ENCODE measurements around the gene MTMR11. TPM values are rescaled to one million over a fixed set of nuclear protein-coding genes. Genes with fewer than 3 reads are reported as not detected.
A peak's percentile ranks its signal among the peaks of the same experiment; 100 is the strongest.
"Not testable (repeated sequence)": the region's sequence is repeated elsewhere in the genome, so short reads cannot be mapped to it uniquely, and the experiment has no call there.

The MTMR11 gene
- polyA plus RNA-seq, 3 donors = 53.1 to 152 (median 54.6) TPM

DNA sequence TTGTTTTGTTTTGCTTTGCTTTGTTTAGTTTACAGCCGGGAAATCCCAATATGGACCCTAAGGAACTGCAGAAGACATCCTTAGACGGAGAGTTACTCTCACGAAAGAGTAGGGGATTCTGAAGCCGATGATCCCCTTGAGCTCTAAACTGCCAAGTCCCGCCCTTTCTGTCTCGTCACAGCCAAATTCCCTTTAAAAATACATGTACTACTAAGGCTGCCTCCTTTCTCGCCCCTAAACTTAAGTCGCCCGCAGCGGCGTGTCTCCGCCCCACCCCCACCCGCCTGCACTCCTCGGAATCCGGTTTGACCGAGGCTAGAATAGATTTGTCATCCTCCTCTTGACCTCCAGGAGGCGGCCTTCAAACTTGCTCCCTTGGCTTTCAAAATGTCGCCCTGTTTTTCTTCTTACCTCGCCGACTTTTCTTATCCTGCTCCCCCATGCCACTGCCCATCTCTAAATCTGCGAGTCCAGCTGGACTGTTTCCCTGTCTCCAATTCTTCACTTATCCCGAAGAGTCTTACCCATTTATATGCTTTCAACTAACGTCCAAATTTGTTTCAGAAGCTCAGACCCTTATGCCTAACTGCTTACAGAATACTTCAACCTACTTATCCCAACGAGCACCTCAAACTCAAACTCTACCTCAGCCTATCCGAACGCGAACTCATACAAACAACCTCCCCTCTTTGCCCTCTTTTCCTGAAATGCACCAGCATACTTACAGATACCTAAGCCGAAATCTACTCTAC lies 48.3 kb downstream of the MTMR11 start:
- H2AFZ ChIP-seq (ENCODE audit: insufficient read depth, low read depth, low read length, poor library complexity, severe bottlenecking) = peak overlapping the region; percentile 71
- no peak overlapping the region for H3K27ac Mint-ChIP-seq

DNA sequence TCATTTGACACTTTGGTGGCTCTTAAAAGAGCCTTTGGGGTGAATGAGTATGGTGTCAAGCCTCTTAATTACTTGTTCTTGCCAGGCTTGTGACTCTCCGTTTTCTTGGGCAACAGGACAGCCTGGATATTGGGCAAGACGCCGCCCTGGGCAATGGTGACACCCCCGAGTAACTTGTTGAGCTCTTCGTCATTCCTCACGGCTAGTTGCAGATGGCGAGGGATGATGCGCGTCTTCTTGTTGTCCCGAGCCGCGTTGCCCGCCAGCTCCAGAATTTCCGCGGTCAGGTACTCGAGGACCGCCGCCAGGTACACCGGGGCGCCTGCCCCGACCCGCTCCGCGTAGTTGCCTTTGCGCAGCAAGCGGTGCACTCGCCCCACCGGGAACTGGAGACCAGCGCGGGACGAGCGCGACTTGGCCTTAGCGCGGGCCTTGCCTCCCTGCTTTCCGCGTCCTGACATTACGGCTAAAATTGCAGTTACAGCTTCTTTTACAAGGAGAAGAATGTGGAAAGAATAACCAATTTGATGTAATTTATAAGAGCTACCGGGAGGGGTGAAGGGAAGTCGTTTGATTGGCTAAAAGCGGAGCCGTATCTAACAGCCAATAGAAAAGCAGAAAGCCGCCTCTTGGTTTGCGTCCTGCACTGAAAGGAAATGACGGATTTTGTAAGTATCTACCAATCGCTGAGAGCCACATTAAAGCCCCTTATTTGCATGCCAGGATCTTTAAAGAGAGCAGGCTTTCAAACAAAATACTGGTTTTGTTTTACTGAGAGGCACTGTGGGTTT lies 49.0 kb downstream of the MTMR11 start:
- Histone ChIP-seq H3K9me3 (replicated peaks in 1 of 2; ENCODE audit: control insufficient read depth in 1 of 2, insufficient read depth in 1 of 2, low read length in 2 of 2) (no peaks in the 10 kb centered on the region), H2AFZ (ENCODE audit: insufficient read depth, low read depth, low read length, poor library complexity, severe bottlenecking) (peak overlapping the region; percentile 71)

More for the DNA sequence above, 48.3 kb downstream of the MTMR11 start:
- peak overlapping the region; percentile 86 for H3K9ac ChIP-seq (ENCODE audit: insufficient read depth, low read length, poor library complexity, severe bottlenecking)
- peaks cover 32 to 38% of the 10 kb centered on the region in 2 donors for H3K4me1 ChIP-seq (ENCODE audit: control insufficient read depth in 1 of 2, insufficient read depth in 2 of 2, low read length in 2 of 2)
- peaks cover 30% of the 10 kb centered on the region for H4K20me1 ChIP-seq (ENCODE audit: insufficient read depth, low read length)
- intact Hi-C loops (cut with micrococcal nuclease) = no loop called here
- Mint-ChIP-seq H3K4me3 (no peak overlapping the region), H3K36me3 (peaks cover 0 to 3% of the 10 kb centered on the region in 2 donors), H3K27me3 (ENCODE audit: low read depth in 3 of 3) (peaks cover 0 to 2% (median 0%) of the 10 kb centered on the region in 3 donors), H3K9me3 (peaks cover 0 to 3% (median 0%) of the 10 kb centered on the region in 7 donors), H3K4me1 (peaks cover 3% of the 10 kb centered on the region)
- peaks cover 10% of the 10 kb centered on the region for H3K79me2 ChIP-seq (ENCODE audit: insufficient read depth, low read length)
- H3K4me2 ChIP-seq (replicated peaks; ENCODE audit: extremely low read depth, low read length, poor library complexity, severe bottlenecking) = peak overlapping the region; percentile 78
- TF ChIP-seq, protein P1, sequence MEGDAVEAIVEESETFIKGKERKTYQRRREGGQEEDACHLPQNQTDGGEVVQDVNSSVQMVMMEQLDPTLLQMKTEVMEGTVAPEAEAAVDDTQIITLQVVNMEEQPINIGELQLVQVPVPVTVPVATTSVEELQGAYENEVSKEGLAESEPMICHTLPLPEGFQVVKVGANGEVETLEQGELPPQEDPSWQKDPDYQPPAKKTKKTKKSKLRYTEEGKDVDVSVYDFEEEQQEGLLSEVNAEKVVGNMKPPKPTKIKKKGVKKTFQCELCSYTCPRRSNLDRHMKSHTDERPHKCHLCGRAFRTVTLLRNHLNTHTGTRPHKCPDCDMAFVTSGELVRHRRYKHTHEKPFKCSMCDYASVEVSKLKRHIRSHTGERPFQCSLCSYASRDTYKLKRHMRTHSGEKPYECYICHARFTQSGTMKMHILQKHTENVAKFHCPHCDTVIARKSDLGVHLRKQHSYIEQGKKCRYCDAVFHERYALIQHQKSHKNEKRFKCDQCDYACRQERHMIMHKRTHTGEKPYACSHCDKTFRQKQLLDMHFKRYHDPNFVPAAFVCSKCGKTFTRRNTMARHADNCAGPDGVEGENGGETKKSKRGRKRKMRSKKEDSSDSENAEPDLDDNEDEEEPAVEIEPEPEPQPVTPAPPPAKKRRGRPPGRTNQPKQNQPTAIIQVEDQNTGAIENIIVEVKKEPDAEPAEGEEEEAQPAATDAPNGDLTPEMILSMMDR (IDR thresholded peaks at IDR 0.05) = peak; percentile 64
- peak overlapping the region; percentile 96 to 97 for H3K27ac ChIP-seq (ENCODE audit: low read depth in 1 of 2, low read length in 2 of 2)
- H3K4me3 ChIP-seq (replicated peaks in 1 of 3; ENCODE audit: low read depth in 2 of 3, low read length in 3 of 3) = peak overlapping the region; percentile 59 to 99 (median 79)
- H3K27me3 ChIP-seq (ENCODE audit: control insufficient read depth in 2 of 2, insufficient read depth in 2 of 2, low read length in 2 of 2) = no peaks in the 10 kb centered on the region
- H3K9me3 ChIP-seq (replicated peaks in 1 of 2; ENCODE audit: control insufficient read depth in 1 of 2, insufficient read depth in 1 of 2, low read length in 2 of 2) = no peaks in the 10 kb centered on the region
- 10% methylated on average over 28 of the region's 28 CpGs for WGBS (ENCODE audit: insufficient coverage)
- no peaks in the 10 kb centered on the region for H3K36me3 ChIP-seq (replicated peaks in 1 of 2; ENCODE audit: control insufficient read depth in 1 of 2, insufficient read depth in 2 of 2, low read length in 2 of 2)
- peak; percentile 74 to 82 (median 81) for DNase-seq

DNA sequence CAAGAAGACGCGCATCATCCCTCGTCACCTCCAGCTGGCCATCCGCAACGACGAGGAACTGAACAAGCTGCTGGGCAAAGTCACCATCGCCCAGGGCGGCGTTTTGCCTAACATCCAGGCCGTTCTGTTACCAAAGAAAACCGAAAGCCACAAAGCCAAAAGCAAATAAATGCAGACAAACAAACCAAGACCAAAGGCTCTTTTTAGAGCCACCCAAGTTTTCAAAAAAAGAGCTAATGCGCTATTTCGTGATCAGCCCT lies 49.6 kb downstream of the MTMR11 start:
- H3K27me3 Mint-ChIP-seq (ENCODE audit: low read depth in 3 of 3); H3K4me1 Mint-ChIP-seq; H2AFZ ChIP-seq (ENCODE audit: insufficient read depth, low read depth, low read length, poor library complexity, severe bottlenecking); H3K9me3 Mint-ChIP-seq; H3K27ac Mint-ChIP-seq; H3K27me3 ChIP-seq (ENCODE audit: control insufficient read depth in 2 of 2, insufficient read depth in 2 of 2, low read length in 2 of 2); DNase-seq; H3K9me3 ChIP-seq (replicated peaks in 1 of 2; ENCODE audit: control insufficient read depth in 1 of 2, insufficient read depth in 1 of 2, low read length in 2 of 2); H3K36me3 ChIP-seq (replicated peaks in 1 of 2; ENCODE audit: control insufficient read depth in 1 of 2, insufficient read depth in 2 of 2, low read length in 2 of 2); H3K4me3 Mint-ChIP-seq; H3K36me3 Mint-ChIP-seq: not testable (repeated sequence)
- WGBS (ENCODE audit: insufficient coverage) = no CpG with 5 or more reads among the region's 13 CpGs
- H3K4me2 ChIP-seq (replicated peaks; ENCODE audit: extremely low read depth, low read length, poor library complexity, severe bottlenecking) = peak overlapping the region; percentile 78
- H3K79me2 ChIP-seq (ENCODE audit: insufficient read depth, low read length) = peaks cover 13% of the 10 kb centered on the region
- intact Hi-C loops (cut with micrococcal nuclease) = loop anchor here in 1 of 2 donors (2.0 kb wide), 1 partner anchor 42 kb away; no protein-coding TSS in a partner anchor
- peak overlapping the region; percentile 86 for H3K9ac ChIP-seq (ENCODE audit: insufficient read depth, low read length, poor library complexity, severe bottlenecking)
- peaks cover 43% of the 10 kb centered on the region for H4K20me1 ChIP-seq (ENCODE audit: insufficient read depth, low read length)
- peak overlapping the region; percentile 59 to 99 (median 79) for H3K4me3 ChIP-seq (replicated peaks in 1 of 3; ENCODE audit: low read depth in 2 of 3, low read length in 3 of 3)
- H3K27ac ChIP-seq (ENCODE audit: low read depth in 1 of 2, low read length in 2 of 2) = peak overlapping the region; percentile 96 to 97
- peaks cover 32 to 39% of the 10 kb centered on the region in 2 donors for H3K4me1 ChIP-seq (ENCODE audit: control insufficient read depth in 1 of 2, insufficient read depth in 2 of 2, low read length in 2 of 2)

More for the DNA sequence above, 49.0 kb downstream of the MTMR11 start:
- H3K9me3 Mint-ChIP-seq = peaks cover 0 to 3% (median 0%) of the 10 kb centered on the region in 7 donors
- peak; percentile 93 to 97 (median 96) for DNase-seq
- peaks cover 13% of the 10 kb centered on the region for H3K79me2 ChIP-seq (ENCODE audit: insufficient read depth, low read length)
- no peak overlapping the region for H3K27ac Mint-ChIP-seq
- H3K4me1 ChIP-seq (ENCODE audit: control insufficient read depth in 1 of 2, insufficient read depth in 2 of 2, low read length in 2 of 2) = peaks cover 32 to 39% of the 10 kb centered on the region in 2 donors
- peak overlapping the region; percentile 59 to 99 (median 79) for H3K4me3 ChIP-seq (replicated peaks in 1 of 3; ENCODE audit: low read depth in 2 of 3, low read length in 3 of 3)
- peaks cover 0 to 2% (median 0%) of the 10 kb centered on the region in 3 donors for H3K27me3 Mint-ChIP-seq (ENCODE audit: low read depth in 3 of 3)
- H3K4me2 ChIP-seq (replicated peaks; ENCODE audit: extremely low read depth, low read length, poor library complexity, severe bottlenecking) = peak overlapping the region; percentile 78
- peak overlapping the region; percentile 96 to 97 for H3K27ac ChIP-seq (ENCODE audit: low read depth in 1 of 2, low read length in 2 of 2)
- intact Hi-C loops (cut with micrococcal nuclease) = loop anchor here in 1 of 2 donors (2.0 kb wide), 1 partner anchor 41 kb away; no protein-coding TSS in a partner anchor
- no peak overlapping the region for H3K4me3 Mint-ChIP-seq
- H3K9ac ChIP-seq (ENCODE audit: insufficient read depth, low read length, poor library complexity, severe bottlenecking) = peak overlapping the region; percentile 86
- H3K36me3 ChIP-seq (replicated peaks in 1 of 2; ENCODE audit: control insufficient read depth in 1 of 2, insufficient read depth in 2 of 2, low read length in 2 of 2) = no peaks in the 10 kb centered on the region
- peaks cover 38% of the 10 kb centered on the region for H4K20me1 ChIP-seq (ENCODE audit: insufficient read depth, low read length)
- peaks cover 3% of the 10 kb centered on the region for H3K4me1 Mint-ChIP-seq
- H3K36me3 Mint-ChIP-seq = peaks cover 0 to 3% of the 10 kb centered on the region in 2 donors
- WGBS (ENCODE audit: insufficient coverage) = 0% methylated on average over 42 of the region's 46 CpGs
- no peaks in the 10 kb centered on the region for H3K27me3 ChIP-seq (ENCODE audit: control insufficient read depth in 2 of 2, insufficient read depth in 2 of 2, low read length in 2 of 2)
- TF ChIP-seq, protein P1 (IDR thresholded peaks at IDR 0.05) = no peak
